HG02870 (cell line): Measurements from ENCODE around the gene ARHGAP22.

Experiments
- ATAC-seq: cut with Tn5 transposase; IDR thresholded peaks from one replicate; pipeline ENCODE4 v1.9.1; 2021; ENCODE audit warnings: mild to moderate bottlenecking, moderate library complexity; ENCODE audit not compliant: unreplicated experiment

ARHGAP22 gene

GRCh38 chr10:48501787-48502771 lies 102.8 kb downstream of the ARHGAP22 start:
- ATAC-seq = no peak

GRCh38 chr10:48501226-48501625 lies 103.6 kb downstream of the ARHGAP22 start:
- ATAC-seq = no peak

GRCh38 chr10:48500771-48501170 lies 104.1 kb downstream of the ARHGAP22 start:
- ATAC-seq = no peak

- no peak for ATAC-seq
Observed at GRCh38 chr10:48498940-48499510, 105.8 kb downstream of the ARHGAP22 start.

GRCh38 chr10:48497780-48498770 lies 106.8 kb downstream of the ARHGAP22 start:
- ATAC-seq = no peak

- no peak for ATAC-seq
Observed at GRCh38 chr10:48496831-48497779, 107.8 kb downstream of the ARHGAP22 start.

- no peak for ATAC-seq
Observed at GRCh38 chr10:48496105-48496830, 108.6 kb downstream of the ARHGAP22 start.

- no peak for ATAC-seq
Observed at GRCh38 chr10:48495282-48496045, 109.4 kb downstream of the ARHGAP22 start.

GRCh38 chr10:48494611-48495010 lies 110.3 kb downstream of the ARHGAP22 start:
- ATAC-seq = no peak

- no peak for ATAC-seq
Observed at GRCh38 chr10:48494073-48494472, 110.8 kb downstream of the ARHGAP22 start.

- no peak for ATAC-seq
Observed at GRCh38 chr10:48493083-48493871, 111.6 kb downstream of the ARHGAP22 start.

- no peak for ATAC-seq
Observed at GRCh38 chr10:48492201-48492600, 112.7 kb downstream of the ARHGAP22 start.

GRCh38 chr10:48491392-48492139 lies 113.3 kb downstream of the ARHGAP22 start:
- ATAC-seq = no peak

GRCh38 chr10:48490946-48491345 lies 113.9 kb downstream of the ARHGAP22 start:
- no peak for ATAC-seq

- ATAC-seq = no peak
Observed at GRCh38 chr10:48490571-48490940, 114.3 kb downstream of the ARHGAP22 start.

- no peak for ATAC-seq
Observed at GRCh38 chr10:48489099-48489498, 115.8 kb downstream of the ARHGAP22 start.

- ATAC-seq = no peak
Observed at GRCh38 chr10:48487244-48487643, 117.6 kb downstream of the ARHGAP22 start.
